SK-N-SH (cell line): ENCODE results near the gene CYP2C19. TPM values are rescaled to one million over a fixed set of nuclear protein-coding genes. Genes with fewer than 3 reads are reported as not detected.

ENCODE experiments used
- CTCF ChIA-PET: fragments of 300-600, 350-600 bp; formaldehyde crosslinking; extraction: SDS; loops from one replicate; lab custom pipeline; 2021; lab: Yijun Ruan, JAX
- POLR2A ChIA-PET: fragments of 350-600 bp; sonication (Branson Sonifier 250); formaldehyde crosslinking; extraction: SDS; loops from one replicate; lab custom pipeline; 2020; ENCODE audit warnings: antibody characterized with exemption, inconsistent platforms; lab: Yijun Ruan, JAX
- DNase-seq: peaks from one replicate; pipeline ENCODE4 v3.0.0; 2012
- H2AFZ ChIP-seq: fragments of 200-600 bp; sonication (generic); 2 replicates; pipeline ENCODE4 v1.8.1; 2016; ENCODE audit warnings: antibody characterized with exemption, mild to moderate bottlenecking, low read depth
- H3F3A ChIP-seq: fragments of 200-600 bp; sonication (generic); replicated peaks from 2 replicates; pipeline ENCODE3; 2016; ENCODE audit warnings: antibody characterized with exemption, mild to moderate bottlenecking; ENCODE audit not compliant: insufficient read depth
- H3K27ac ChIP-seq, 2 experiments: fragments of 200-500 bp in 1 of 2; fragments of 200-600 bp in 1 of 2; sonication (Bioruptor generic) in 1 of 2; sonication (generic), shearing (Covaris generic) in 1 of 2; 2 replicates each; pipeline versions ENCODE4 v1.5.1 to v1.6.1; 2014 to 2016; ENCODE audit warnings: low read depth in 2 of 2, inconsistent platforms in 1 of 2, low read length in 1 of 2, mild to moderate bottlenecking in 1 of 2, mixed read lengths in 1 of 2
- H3K27me3 ChIP-seq: fragments of 200-600 bp; sonication (generic), shearing (Covaris generic); 2 replicates; pipeline ENCODE4 v1.6.1; 2016; ENCODE audit warnings: mixed run types; ENCODE audit not compliant: insufficient read depth
- H3K36me3 ChIP-seq, 2 experiments: fragments of 200-500 bp in 1 of 2; fragments of 200-600 bp in 1 of 2; sonication (Bioruptor generic) in 1 of 2; sonication (generic) in 1 of 2; replicated peaks in 1 of 2; 2 replicates each; pipeline versions ENCODE3 to v1.5.1; 2014 to 2016; ENCODE audit warnings: low read length in 1 of 2, mild to moderate bottlenecking in 1 of 2; ENCODE audit not compliant: insufficient read depth in 2 of 2, control insufficient read depth in 1 of 2
- H3K4me1 ChIP-seq, 2 experiments: fragments of 200-500 bp in 1 of 2; fragments of 200-600 bp in 1 of 2; sonication (Bioruptor generic) in 1 of 2; sonication (generic), shearing (Covaris generic) in 1 of 2; 2 replicates each; pipeline versions ENCODE4 v1.5.1 to v1.6.1; 2014 to 2016; ENCODE audit warnings: low read depth in 1 of 2, low read length in 1 of 2, mixed run types in 1 of 2; ENCODE audit not compliant: insufficient read depth in 2 of 2, control insufficient read depth in 1 of 2
- H3K4me2 ChIP-seq: fragments of 200-600 bp; sonication (generic), shearing (Covaris generic); 2 replicates; pipeline ENCODE4 v1.6.1; 2017; ENCODE audit warnings: mixed run types
- H3K4me3 ChIP-seq, 2 experiments: fragments of 200-500 bp in 1 of 2; fragments of 200-600 bp in 1 of 2; sonication (Bioruptor generic) in 1 of 2; sonication (generic), shearing (Covaris generic) in 1 of 2; 2 replicates each; pipeline versions ENCODE4 v1.5.1 to v1.8.1; 2014 to 2016; ENCODE audit warnings: low read depth in 2 of 2, inconsistent platforms in 1 of 2, low read length in 1 of 2, mild to moderate bottlenecking in 1 of 2, mixed read lengths in 1 of 2, moderate library complexity in 1 of 2
- H3K79me2 ChIP-seq: fragments of 200-600 bp; sonication (generic); 2 replicates; pipeline ENCODE4 v1.8.1; 2017; ENCODE audit warnings: mild to moderate bottlenecking; ENCODE audit not compliant: insufficient read depth
- H3K9ac ChIP-seq: fragments of 200-600 bp; sonication (generic); 2 replicates; pipeline ENCODE4 v1.6.1; 2017; ENCODE audit warnings: mixed run types
- H3K9me2 ChIP-seq: fragments of 200-600 bp; sonication (generic); 2 replicates; pipeline ENCODE4 v1.6.1; 2017; ENCODE audit warnings: mixed run types
- H3K9me3 ChIP-seq: fragments of 200-600 bp; sonication (generic); 2 replicates; pipeline ENCODE4 v1.6.1; 2017; ENCODE audit warnings: mixed run types, mild to moderate bottlenecking, moderate library complexity
- H4K20me1 ChIP-seq: fragments of 200-600 bp; sonication (generic); 2 replicates; pipeline ENCODE4 v1.6.1; 2017; ENCODE audit warnings: mild to moderate bottlenecking, mixed run types; ENCODE audit not compliant: insufficient read depth
- CHD2 ChIP-seq: fragments of 150-350 bp; IDR thresholded peaks from 2 replicates; pipeline ENCODE4 v1.6.1; 2018; ENCODE audit warnings: low read length; ENCODE audit not compliant: partially characterized antibody
- EP300 ChIP-seq, 2 experiments: IDR thresholded peaks; 2 replicates each; pipeline versions ENCODE4 v1.4.0 to v1.6.1; 2012; ENCODE audit warnings: borderline replicate concordance in 1 of 2, low read depth in 1 of 2, low read length in 1 of 2
- EZH2phosphoT487 ChIP-seq: fragments of 200-600 bp; sonication (generic); IDR thresholded peaks from 2 replicates; pipeline ENCODE4 v1.6.1; 2017; ENCODE audit warnings: low read depth, mixed run types, mild to moderate bottlenecking, antibody characterized with exemption, moderate library complexity, borderline replicate concordance
- FOXJ3 ChIP-seq: sonication (generic); formaldehyde crosslinking; IDR thresholded peaks from 2 replicates; pipeline ENCODE4 v1.5.1; 2020; ENCODE audit warnings: mild to moderate bottlenecking, missing genetic modification reagents
- FOXM1 ChIP-seq: IDR thresholded peaks from 2 replicates; pipeline ENCODE4 v1.4.0; 2012; ENCODE audit warnings: low read depth, mild to moderate bottlenecking
- GATA2 ChIP-seq: sonication (generic); formaldehyde crosslinking; IDR thresholded peaks from 2 replicates; pipeline ENCODE4 v1.5.0; 2020; ENCODE audit warnings: mild to moderate bottlenecking, missing genetic modification reagents
- JUND ChIP-seq: IDR thresholded peaks from 2 replicates; pipeline ENCODE4 v1.4.0; 2012
- MAX ChIP-seq: IDR thresholded peaks from 2 replicates; pipeline ENCODE4 v1.4.0; 2012; ENCODE audit warnings: low read depth
- NFIC ChIP-seq: IDR thresholded peaks from 2 replicates; pipeline ENCODE4 v1.4.0; 2012; ENCODE audit warnings: borderline replicate concordance
- RAD21 ChIP-seq: IDR thresholded peaks from 2 replicates; pipeline ENCODE4 v1.6.1; 2012; ENCODE audit warnings: mild to moderate bottlenecking, low read length
- RCOR1 ChIP-seq: fragments of 150-350 bp; IDR thresholded peaks from 2 replicates; pipeline ENCODE4 v1.6.1; 2017; ENCODE audit warnings: antibody characterized with exemption, low read length
- REST ChIP-seq: IDR thresholded peaks from 2 replicates; pipeline ENCODE4 v1.6.1; 2012; ENCODE audit warnings: mild to moderate bottlenecking, low read depth, low read length, moderate library complexity
- RXRA ChIP-seq: IDR thresholded peaks from 2 replicates; pipeline ENCODE4 v1.4.0; 2012; ENCODE audit warnings: low read depth, mild to moderate bottlenecking, borderline replicate concordance
- SMC3 ChIP-seq: IDR thresholded peaks from 2 replicates; pipeline ENCODE4 v1.6.1; 2012; ENCODE audit warnings: low read depth, low read length, improper control_type of control experiment
- USF1 ChIP-seq: IDR thresholded peaks from 2 replicates; pipeline ENCODE4 v1.4.0; 2012; ENCODE audit warnings: low read depth, borderline replicate concordance
- USF2 ChIP-seq: fragments of 150-350 bp; IDR thresholded peaks from 2 replicates; pipeline ENCODE4 v1.6.1; 2017; ENCODE audit warnings: antibody characterized with exemption, low read length, low read depth, borderline replicate concordance
- YY1 ChIP-seq: IDR thresholded peaks from 2 replicates; pipeline ENCODE4 v1.4.0; 2012; ENCODE audit warnings: low read depth, mild to moderate bottlenecking
- WGBS: methylation state at CpG from one replicate; pipeline ENCODE4 v1.1.6; 2017; ENCODE audit warnings: low lambda C conversion rate; 5-methylcytosine and 5-hydroxymethylcytosine counted together
- polyA plus RNA-seq, 3 experiments: library from polyadenylated mRNA; depleted of rRNA; stranded (reverse); fragments of >200 nt; gene quantifications; 2 replicates each; pipeline ENCODE4 v1.2.3, GENCODE V29; 2012

The CYP2C19 gene
- polyA plus RNA-seq, 1 of the 3 experiments (the other 2 are of a cell fraction): not detected

- H3K9me2 ChIP-seq: no peaks in the 10 kb centered on the region
- H3K79me2 ChIP-seq: no peaks in the 10 kb centered on the region
- no peaks in the 10 kb centered on the region for H3K36me3 ChIP-seq
- TF ChIP-seq JUND (no peak), CHD2 (no peak), USF1 (no peak), RXRA (no peak)
- no peak overlapping the region for H3K4me3 ChIP-seq
- ChIA-PET POLR2A (no interaction called here), CTCF (no interaction called here)
- no peaks in the 10 kb centered on the region for H4K20me1 ChIP-seq
- no peak overlapping the region for H3K9ac ChIP-seq
- H2AFZ ChIP-seq: no peak overlapping the region
- no peak for DNase-seq
- 10% methylated on average over 1 of the region's 1 CpG for WGBS
- H3K27ac ChIP-seq: no peak overlapping the region
- H3F3A ChIP-seq: no peaks in the 10 kb centered on the region
- H3K4me1 ChIP-seq: no peaks in the 10 kb centered on the region
- H3K4me2 ChIP-seq: no peak overlapping the region
- H3K9me3 ChIP-seq: no peaks in the 10 kb centered on the region
- no peaks in the 10 kb centered on the region for H3K27me3 ChIP-seq
Measured at GRCh38 chr10:94850766-94851165, 88.3 kb downstream of the CYP2C19 start.

GRCh38 chr10:94851263-94851662, 88.8 kb downstream of the CYP2C19 start:
- Histone ChIP-seq H3K4me3 (no peak overlapping the region), H3K9me2 (no peaks in the 10 kb centered on the region), H3K4me2 (no peak overlapping the region), H3K27ac (no peak overlapping the region), H4K20me1 (no peaks in the 10 kb centered on the region), H3K9me3 (no peaks in the 10 kb centered on the region), H3F3A (no peaks in the 10 kb centered on the region), H3K36me3 (no peaks in the 10 kb centered on the region), H2AFZ (no peak overlapping the region), H3K9ac (no peak overlapping the region), H3K27me3 (no peaks in the 10 kb centered on the region), H3K79me2 (no peaks in the 10 kb centered on the region), H3K4me1 (no peaks in the 10 kb centered on the region)
- POLR2A ChIA-PET: no interaction called here
- TF ChIP-seq SMC3: no peak
- no peak for TF ChIP-seq RXRA
- no peak for TF ChIP-seq USF2
- TF ChIP-seq CHD2: no peak
- no peak for TF ChIP-seq MAX
- no peak for TF ChIP-seq RAD21
- TF ChIP-seq USF1: no peak
- no peak for TF ChIP-seq FOXJ3
- CTCF ChIA-PET: no interaction called here
- no peak for DNase-seq

- ChIA-PET POLR2A (no interaction called here), CTCF (no interaction called here)
- Histone ChIP-seq H2AFZ (no peak overlapping the region), H3K9ac (no peak overlapping the region), H3K4me2 (no peak overlapping the region), H3K4me1 (no peaks in the 10 kb centered on the region), H3K27me3 (no peaks in the 10 kb centered on the region), H4K20me1 (no peaks in the 10 kb centered on the region), H3K4me3 (no peak overlapping the region), H3K27ac (no peak overlapping the region), H3K9me2 (no peaks in the 10 kb centered on the region), H3K36me3 (no peaks in the 10 kb centered on the region), H3F3A (no peaks in the 10 kb centered on the region), H3K9me3 (no peaks in the 10 kb centered on the region), H3K79me2 (no peaks in the 10 kb centered on the region)
- no peak for DNase-seq
- WGBS: 17% methylated on average over 3 of the region's 3 CpGs
- TF ChIP-seq EP300 (IDR thresholded peaks at IDR 0.05; ENCODE audit: borderline replicate concordance in 1 of 2, low read depth in 1 of 2, low read length in 1 of 2) (no peak), EZH2phosphoT487 (no peak), RAD21 (no peak), FOXM1 (no peak), JUND (no peak), YY1 (no peak), RCOR1 (no peak), GATA2 (no peak), SMC3 (no peak), REST (no peak), FOXJ3 (no peak), NFIC (no peak)
Measured at GRCh38 chr10:94852438-94852837, 90.0 kb downstream of the CYP2C19 start.
